SJCRH30 (cell line): ENCODE data around the gene TKFC. TPM values are rescaled to one million over a fixed set of nuclear protein-coding genes. Genes with fewer than 3 reads are reported as not detected.
A peak's percentile ranks its signal among the peaks of the same experiment; 100 is the strongest.

Experiments used
- DNase-seq, 2 experiments: peaks; one replicate each; pipeline ENCODE4 v3.0.0-alpha.2; 2015 to 2020
- H3K27ac ChIP-seq: fragments of 250-450 bp; sonication (Bioruptor Pico); 2 replicates; pipeline ENCODE4 v1.5.1; 2020; ENCODE audit warnings: mild to moderate bottlenecking, moderate library complexity
- H3K27me3 ChIP-seq: fragments of 250-450 bp; sonication (Bioruptor Pico); 2 replicates; pipeline ENCODE4 v1.5.1; 2020; ENCODE audit warnings: mild to moderate bottlenecking, moderate library complexity
- H3K36me3 ChIP-seq: fragments of 250-450 bp; sonication (Bioruptor Pico); 2 replicates; pipeline ENCODE4 v1.5.1; 2020; ENCODE audit warnings: mild to moderate bottlenecking, moderate library complexity
- H3K4me1 ChIP-seq: fragments of 250-450 bp; sonication (Bioruptor Pico); 2 replicates; pipeline ENCODE4 v1.5.1; 2020; ENCODE audit warnings: mild to moderate bottlenecking, moderate library complexity
- H3K4me3 ChIP-seq: fragments of 250-450 bp; sonication (Bioruptor Pico); 2 replicates; pipeline ENCODE4 v1.5.1; 2020; ENCODE audit warnings: mild to moderate bottlenecking, moderate library complexity
- H3K9me3 ChIP-seq: fragments of 250-450 bp; sonication (Bioruptor Pico); replicated peaks from 2 replicates; pipeline ENCODE4 v1.5.1; 2020; ENCODE audit warnings: mild to moderate bottlenecking, moderate library complexity
- total RNA-seq: library from RNA; depleted of rRNA; stranded (reverse); fragments of >200 nt; shearing (Covaris generic); gene quantifications from 2 replicates; pipeline ENCODE4 v1.2.3, GENCODE V29; 2014

The TKFC gene
- total RNA-seq, 1 experiment from 2014 or later, result 17.7 TPM

DNA sequence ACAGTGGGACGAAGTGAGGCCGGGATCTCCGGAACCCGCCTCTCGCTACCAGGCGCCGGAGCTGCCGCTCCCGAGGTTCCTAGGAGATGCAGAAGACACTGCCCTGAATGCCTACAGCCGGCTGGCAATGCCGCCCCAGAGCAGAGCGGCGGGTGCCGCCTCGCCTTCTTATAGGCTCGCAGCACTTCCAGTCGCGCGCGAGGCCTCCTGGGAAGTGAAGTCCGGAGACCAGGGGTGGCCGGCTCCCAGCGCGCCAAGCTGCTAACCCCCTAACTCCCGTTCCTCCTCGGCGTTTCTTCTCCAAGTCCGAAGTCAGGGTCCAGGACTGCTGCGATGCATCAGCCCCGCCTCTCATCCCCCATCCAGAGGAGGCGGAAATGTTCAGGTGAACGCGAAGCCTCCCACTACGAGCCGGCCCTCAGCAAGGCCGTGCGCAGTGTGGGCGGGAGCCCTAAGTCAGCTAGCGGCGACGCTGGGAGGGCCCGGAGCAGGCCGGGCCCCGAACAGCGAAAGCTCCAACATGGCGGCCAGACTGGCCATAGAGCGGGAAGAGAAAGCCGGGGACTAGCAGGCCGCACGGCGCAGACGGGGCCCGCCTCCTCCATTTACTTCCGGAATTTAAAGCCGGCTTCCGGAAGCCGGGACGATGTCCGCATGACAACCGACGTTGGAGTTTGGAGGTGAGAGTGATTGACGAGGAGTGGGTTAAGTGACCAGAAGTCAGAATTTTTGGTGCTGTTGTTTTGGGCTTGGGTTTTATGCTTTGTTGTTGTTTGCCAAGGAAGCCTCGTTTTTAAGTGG is 28.9 kb downstream of the TKFC start, which contains the start of the genes CYB561A3 and TMEM138:
CYB561A3 (minus strand) TSS at position 142 of the 801 bp plus-strand sequence. CDS start 5,169 bp downstream, outside the sequence.
TMEM138 (plus strand) TSS at position 634 of the 801 bp plus-strand sequence. CDS start 2,017 bp downstream, outside the sequence.
- Histone ChIP-seq H3K36me3 (peaks cover 29% of the 10 kb centered on the region), H3K9me3 (no peaks in the 10 kb centered on the region), H3K4me3 (peak within 1 kb of the TSS; percentile 83), H3K4me1 (no peaks in the 10 kb centered on the region), H3K27me3 (no peaks in the 10 kb centered on the region), H3K27ac (peak within 1 kb of the TSS; percentile 98)
- peak; percentile 94 for DNase-seq

DNA sequence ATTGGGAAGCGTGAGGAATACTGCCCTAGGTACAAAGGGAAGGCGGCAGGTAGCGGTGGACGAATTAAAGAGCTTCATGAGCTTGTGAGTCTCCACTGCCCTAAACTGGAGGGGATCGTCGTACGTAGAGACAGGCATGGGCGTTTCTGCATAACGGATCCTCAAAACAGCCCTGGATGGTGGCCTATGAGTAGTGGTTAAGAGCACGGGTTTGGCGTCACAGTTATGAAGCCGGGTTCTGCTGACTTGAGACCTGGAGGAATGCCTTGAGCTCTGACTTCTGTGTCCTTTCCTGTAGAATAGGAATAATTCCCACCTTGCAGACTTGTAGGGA is 29.5 kb downstream of the TKFC start:
- H3K27me3 ChIP-seq, result no peaks in the 10 kb centered on the region
- no peaks in the 10 kb centered on the region for H3K9me3 ChIP-seq
- no peaks in the 10 kb centered on the region for H3K4me1 ChIP-seq
- H3K4me3 ChIP-seq, result peak overlapping the region; percentile 83
- peaks cover 35% of the 10 kb centered on the region for H3K36me3 ChIP-seq
- peak; percentile 22 to 47 for DNase-seq
- peak overlapping the region; percentile 98 for H3K27ac ChIP-seq

DNA sequence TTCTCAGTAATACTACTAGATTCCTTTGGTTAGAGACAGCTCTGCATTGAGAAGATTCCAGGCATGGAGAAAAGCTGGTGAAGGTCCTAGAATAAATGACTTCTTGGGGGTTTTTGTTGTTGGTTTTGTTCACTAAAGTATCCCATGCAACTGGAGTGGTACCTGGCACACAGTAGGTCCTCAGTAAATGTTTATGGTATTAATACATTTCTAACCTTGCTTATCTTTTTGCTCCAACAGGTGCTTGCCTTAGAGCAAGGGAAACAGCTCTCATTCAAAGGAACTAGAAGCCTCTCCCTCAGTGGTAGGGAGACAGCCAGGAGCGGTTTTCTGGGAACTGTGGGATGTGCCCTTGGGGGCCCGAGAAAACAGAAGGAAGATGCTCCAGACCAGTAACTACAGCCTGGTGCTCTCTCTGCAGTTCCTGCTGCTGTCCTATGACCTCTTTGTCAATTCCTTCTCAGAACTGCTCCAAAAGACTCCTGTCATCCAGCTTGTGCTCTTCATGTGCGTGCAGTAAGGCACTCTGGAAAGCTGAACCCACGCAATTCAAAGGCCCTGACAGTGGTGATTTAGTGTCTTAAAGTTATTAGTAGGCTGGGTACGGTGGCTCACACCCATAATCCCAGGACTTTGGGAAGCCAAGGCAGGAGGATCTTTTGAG is 31.1 kb downstream of the TKFC start:
- no peak overlapping the region for H3K4me3 ChIP-seq
- no peak overlapping the region for H3K27ac ChIP-seq
- no peak for DNase-seq
- H3K9me3 ChIP-seq, result no peaks in the 10 kb centered on the region
- H3K27me3 ChIP-seq, result no peaks in the 10 kb centered on the region
- H3K36me3 ChIP-seq, result peaks cover 50% of the 10 kb centered on the region
- H3K4me1 ChIP-seq, result peaks cover 3% of the 10 kb centered on the region; the same call in 1 of the 2 replicates

DNA sequence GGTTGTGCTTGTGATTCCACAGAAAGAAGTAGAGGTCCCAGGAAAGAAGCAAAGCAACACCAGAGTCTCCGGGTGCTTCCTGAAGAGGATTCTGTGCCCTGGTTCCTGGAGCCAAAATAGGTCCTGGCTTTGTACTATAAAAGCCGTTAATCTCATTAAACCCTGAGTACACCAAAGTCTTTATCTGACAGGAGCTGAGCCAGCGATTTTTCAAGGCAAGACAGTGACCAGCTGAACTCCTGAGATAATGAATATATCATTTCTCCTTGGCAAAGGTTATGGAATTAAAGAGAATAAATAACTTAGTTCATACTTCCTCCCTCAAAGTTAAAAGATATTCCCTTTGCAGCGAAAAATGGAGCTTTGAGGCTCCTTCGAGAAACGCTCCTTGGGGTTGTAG is 34.4 kb downstream of the TKFC start:
- Histone ChIP-seq H3K36me3 (peaks cover 57% of the 10 kb centered on the region), H3K27me3 (no peaks in the 10 kb centered on the region), H3K4me1 (peaks cover 13% of the 10 kb centered on the region; the same call in 1 of the 2 replicates), H3K27ac (no peak overlapping the region), H3K9me3 (no peaks in the 10 kb centered on the region; the same call in 1 of the 2 replicates), H3K4me3 (no peak overlapping the region)
- DNase-seq, result no peak

DNA sequence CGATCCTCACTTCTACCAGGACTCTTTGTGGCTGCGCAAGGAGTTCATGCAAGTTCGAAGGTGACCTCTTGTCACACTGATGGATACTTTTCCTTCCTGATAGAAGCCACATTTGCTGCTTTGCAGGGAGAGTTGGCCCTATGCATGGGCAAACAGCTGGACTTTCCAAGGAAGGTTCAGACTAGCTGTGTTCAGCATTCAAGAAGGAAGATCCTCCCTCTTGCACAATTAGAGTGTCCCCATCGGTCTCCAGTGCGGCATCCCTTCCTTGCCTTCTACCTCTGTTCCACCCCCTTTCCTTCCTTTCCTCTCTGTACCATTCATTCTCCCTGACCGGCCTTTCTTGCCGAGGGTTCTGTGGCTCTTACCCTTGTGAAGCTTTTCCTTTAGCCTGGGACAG is 35.6 kb downstream of the TKFC start:
- peaks cover 63% of the 10 kb centered on the region for H3K36me3 ChIP-seq
- no peak overlapping the region; the same call in 1 of the 2 replicates for H3K27ac ChIP-seq
- no peak overlapping the region for H3K4me3 ChIP-seq
- peaks cover 13% of the 10 kb centered on the region; the same call in 1 of the 2 replicates for H3K4me1 ChIP-seq
- H3K9me3 ChIP-seq, result peaks cover 7% of the 10 kb centered on the region
- no peaks in the 10 kb centered on the region for H3K27me3 ChIP-seq
- DNase-seq, result no peak

DNA sequence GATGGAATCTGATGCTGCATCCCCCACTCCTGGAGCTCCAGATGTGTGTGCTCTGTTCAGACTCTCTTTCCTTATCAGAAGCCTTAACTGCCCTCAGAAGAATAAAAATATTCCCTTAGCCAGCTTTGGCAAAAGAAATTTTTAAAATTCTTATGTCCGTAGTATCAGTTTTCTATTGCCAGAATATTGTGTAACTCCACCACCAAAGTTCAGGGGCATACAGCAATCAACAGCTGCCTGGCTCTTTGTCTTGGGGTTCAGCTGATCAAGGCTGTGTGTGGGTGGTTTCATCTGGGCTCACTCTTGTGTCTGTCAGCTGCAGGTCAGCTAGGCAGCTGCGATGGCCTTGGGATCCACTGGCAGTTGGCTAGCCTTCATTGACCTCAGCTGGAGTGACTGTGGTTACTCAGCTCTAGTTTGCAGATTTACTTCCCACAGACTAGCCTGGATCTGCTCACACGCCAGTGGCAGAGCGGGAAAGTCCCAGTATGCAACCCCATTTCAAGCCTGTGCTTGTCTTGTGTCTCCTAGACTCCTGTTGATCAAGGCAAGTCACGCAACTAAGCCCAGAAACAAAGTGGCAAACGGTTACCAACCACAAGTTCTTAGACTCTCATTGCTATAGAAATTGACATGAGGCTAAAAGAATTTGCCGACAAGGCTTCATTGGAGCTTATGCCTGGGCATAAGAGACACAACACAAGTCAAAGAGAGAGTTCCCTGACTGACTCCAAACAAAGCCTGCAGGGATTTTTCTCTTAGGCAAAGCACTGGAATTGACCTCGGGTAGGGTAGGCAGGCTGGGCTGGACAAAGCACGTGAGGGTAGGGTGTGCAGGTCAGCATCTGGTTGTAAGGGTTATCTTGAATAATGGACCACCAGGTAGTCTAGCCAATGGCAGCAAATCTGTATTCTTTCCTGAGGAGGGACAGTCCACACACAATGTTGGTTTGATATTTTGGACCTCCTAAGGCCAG is 36.6 kb downstream of the TKFC start:
- H3K4me3 ChIP-seq, result no peak overlapping the region
- peaks cover 57% of the 10 kb centered on the region for H3K36me3 ChIP-seq
- H3K27ac ChIP-seq, result peak overlapping the region; percentile 37
- H3K27me3 ChIP-seq, result no peaks in the 10 kb centered on the region
- peaks cover 13% of the 10 kb centered on the region; the same call in 1 of the 2 replicates for H3K4me1 ChIP-seq
- peaks cover 7% of the 10 kb centered on the region for H3K9me3 ChIP-seq
- DNase-seq, result peak; percentile 52 to 70

DNA sequence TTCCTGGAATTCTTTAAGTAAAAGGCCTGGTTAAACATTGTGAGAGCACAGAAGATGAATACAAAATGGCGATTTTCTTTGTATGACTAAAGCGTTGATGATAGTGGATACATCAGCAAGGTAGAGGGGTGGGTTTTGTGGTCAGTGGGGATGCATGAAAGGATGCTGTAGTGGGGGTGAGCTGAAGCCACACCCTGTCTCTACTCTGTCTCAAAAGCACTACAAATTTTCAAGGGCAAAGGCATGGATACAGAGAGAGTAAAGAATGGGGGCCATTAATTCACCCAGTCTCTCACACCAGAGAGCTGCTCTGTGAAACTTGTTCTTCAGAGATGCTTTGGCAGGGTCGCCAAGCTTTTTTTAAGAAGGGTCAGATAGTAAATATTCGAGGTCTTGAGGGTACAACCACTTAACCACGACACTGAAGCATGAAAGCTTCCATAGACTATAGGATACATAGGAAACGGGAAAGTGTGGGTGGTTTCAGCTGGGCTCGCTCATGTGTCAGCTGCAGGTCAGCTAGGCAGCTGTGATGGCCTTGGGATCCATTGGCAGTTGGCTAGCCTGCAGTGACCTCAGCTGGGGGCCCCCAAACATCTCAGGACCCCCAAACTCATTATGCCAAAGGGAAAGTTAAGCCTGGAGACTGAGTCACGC is 37.4 kb downstream of the TKFC start:
- Histone ChIP-seq H3K27me3 (no peaks in the 10 kb centered on the region), H3K4me3 (no peak overlapping the region), H3K9me3 (peaks cover 7% of the 10 kb centered on the region), H3K36me3 (peaks cover 55% of the 10 kb centered on the region), H3K27ac (peak overlapping the region; percentile 37), H3K4me1 (peaks cover 13% of the 10 kb centered on the region; the same call in 1 of the 2 replicates)
- peak; percentile 24 to 38 for DNase-seq

DNA sequence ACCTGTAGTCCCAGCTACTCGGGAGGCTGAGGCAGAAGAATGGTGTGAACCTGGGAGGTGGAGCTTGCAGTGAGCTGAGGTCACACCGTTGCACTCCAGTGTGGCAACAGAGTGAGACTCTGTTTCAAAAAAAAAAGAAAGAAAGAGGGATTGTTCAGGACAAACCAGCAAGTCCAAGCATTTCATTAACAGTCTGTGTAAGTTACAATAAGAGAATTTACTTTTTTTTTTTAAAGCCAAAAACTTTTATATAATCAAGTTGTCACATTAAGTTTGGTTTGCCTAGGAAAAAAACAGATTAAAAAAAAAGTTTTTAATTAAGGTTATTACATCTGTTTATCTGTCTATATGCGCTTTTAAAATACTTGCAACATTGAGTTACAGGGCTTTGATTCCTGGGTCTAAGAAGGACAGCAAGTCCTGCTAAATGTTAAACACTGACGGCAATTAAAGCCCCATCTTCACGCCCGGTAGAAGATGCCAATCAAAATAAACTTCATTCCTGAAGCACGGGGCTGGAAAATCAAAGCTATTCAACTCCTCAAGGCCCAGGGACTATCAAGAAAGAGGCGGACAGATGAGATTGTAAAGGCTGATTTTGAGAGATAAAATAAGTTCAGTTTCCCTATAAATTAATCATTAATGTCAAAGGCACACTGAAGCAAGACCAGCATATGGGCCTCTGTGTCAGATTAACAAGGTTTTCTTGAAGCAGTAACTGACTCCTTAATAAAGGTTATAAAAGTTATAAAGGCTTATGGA is 39.8 kb downstream of the TKFC start:
- H3K4me1 ChIP-seq, result peaks cover 13% of the 10 kb centered on the region; the same call in 1 of the 2 replicates
- no peak overlapping the region for H3K4me3 ChIP-seq
- no peak overlapping the region for H3K27ac ChIP-seq
- H3K36me3 ChIP-seq, result peaks cover 35% of the 10 kb centered on the region
- no peaks in the 10 kb centered on the region for H3K27me3 ChIP-seq
- DNase-seq, result no peak
- peaks cover 7% of the 10 kb centered on the region for H3K9me3 ChIP-seq

DNA sequence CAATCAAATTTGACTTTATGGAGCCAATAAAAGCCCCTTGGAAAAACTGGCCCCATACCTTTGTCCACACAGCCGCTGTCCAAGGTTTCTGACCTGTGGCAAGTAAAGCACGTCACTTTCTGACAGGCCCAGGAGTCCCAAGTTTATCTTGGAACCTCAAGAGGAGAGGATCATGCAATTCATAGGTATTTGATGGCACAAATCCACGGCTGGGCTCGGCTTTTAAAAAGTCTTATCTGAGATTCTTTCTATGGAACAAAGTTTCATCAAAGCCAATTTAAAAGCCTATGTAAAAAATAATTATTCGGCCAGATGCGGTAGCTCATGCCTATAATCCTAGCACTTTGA is 42.7 kb downstream of the TKFC start:
- Histone ChIP-seq H3K4me1 (no peaks in the 10 kb centered on the region; the same call in 1 of the 2 replicates), H3K4me3 (no peak overlapping the region), H3K9me3 (peaks cover 7% of the 10 kb centered on the region), H3K36me3 (peaks cover 19% of the 10 kb centered on the region), H3K27ac (no peak overlapping the region), H3K27me3 (no peaks in the 10 kb centered on the region)
- DNase-seq, result no peak

DNA sequence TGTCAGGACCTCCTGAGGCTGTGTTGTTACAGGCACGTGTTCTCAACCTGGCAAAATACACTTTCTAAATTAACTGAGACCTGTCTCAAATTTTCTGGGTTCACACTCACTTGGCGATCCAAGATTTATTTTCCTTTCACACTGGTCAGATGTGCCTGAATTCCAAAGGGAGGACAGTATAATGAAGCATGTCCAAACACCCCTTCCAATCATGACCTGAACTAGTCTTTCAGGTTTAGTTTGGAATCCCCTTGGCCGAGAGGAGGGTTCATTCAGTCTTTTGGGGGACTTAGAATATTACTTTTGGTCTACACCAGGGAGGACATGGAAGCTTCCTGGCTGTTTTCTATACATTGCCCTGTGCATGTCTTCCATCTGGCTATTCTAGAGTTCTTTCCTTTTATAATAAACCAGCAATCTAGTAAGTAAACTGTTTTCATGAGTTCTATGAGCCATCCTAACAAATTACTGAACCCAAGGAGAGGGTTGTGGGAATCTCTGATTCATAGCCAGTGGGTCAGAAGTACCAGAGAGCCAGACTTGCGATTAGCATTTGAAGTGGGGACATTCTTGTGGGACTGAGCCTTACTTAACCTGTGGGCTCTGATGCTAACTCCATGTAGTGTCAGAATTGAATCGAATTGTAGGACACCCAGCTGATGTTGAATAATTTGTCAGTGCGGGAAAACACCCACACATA is 44.6 kb downstream of the TKFC start:
- H3K9me3 ChIP-seq, result peaks cover 7% of the 10 kb centered on the region; the same call in 1 of the 2 replicates
- no peaks in the 10 kb centered on the region for H3K27me3 ChIP-seq
- H3K36me3 ChIP-seq, result peaks cover 16% of the 10 kb centered on the region
- no peaks in the 10 kb centered on the region for H3K4me1 ChIP-seq
- no peak overlapping the region for H3K4me3 ChIP-seq
- no peak for DNase-seq
- no peak overlapping the region for H3K27ac ChIP-seq

DNA sequence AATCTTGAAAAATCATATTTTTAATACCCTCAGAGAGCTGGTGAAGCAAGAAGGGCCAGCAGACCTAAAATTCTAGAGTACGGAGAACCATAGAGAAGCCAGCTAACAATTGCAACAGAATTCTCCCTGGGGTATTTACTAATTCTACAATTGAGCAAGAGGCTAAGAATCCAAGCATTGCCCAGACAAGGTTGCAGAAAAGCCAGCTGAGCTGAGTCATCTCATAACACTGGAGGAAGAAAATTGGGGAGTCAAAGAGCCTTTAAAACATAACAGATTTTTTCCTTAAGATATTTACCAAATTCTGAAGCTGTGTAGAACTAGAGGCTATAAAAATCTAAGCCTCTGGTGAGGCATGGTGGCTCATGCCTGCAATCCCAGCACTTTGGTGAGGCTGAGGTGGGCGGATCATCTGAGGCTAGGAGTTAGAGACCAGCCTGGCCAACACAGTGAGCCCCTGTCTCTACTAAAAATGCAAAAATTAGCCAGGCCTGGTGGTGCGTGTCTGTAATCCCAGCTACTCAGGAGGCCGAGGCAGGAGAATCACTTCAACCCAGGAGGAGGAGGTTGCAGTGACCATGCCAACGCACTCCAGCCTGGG is 45.8 kb downstream of the TKFC start:
- no peaks in the 10 kb centered on the region for H3K4me1 ChIP-seq

DNA sequence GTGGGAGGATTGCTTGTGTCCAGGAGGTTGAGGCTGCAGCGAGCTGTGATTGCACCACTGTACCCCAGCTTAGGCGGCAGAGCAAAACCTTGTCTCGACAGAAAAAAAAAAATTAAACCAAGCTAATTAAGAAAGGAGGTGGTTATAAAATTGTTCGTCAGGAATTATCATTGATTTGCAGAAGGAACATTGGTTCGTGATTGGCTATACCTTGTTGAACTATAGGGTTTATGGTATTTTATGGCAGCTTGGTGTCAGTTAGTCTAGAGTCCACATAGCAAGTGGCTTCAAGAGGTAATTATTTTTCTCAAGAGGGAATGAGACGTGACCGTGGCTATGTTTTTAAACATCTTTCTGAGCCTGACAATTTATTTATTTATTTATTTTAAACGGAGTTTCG is 47.9 kb downstream of the TKFC start:
- Histone ChIP-seq H3K27me3 (no peaks in the 10 kb centered on the region), H3K4me3 (no peak overlapping the region), H3K27ac (no peak overlapping the region), H3K36me3 (peaks cover 3% of the 10 kb centered on the region; the same call in 1 of the 2 replicates), H3K4me1 (no peaks in the 10 kb centered on the region), H3K9me3 (no peaks in the 10 kb centered on the region)
- no peak for DNase-seq

More for the DNA sequence above, 45.8 kb downstream of the TKFC start:
- Histone ChIP-seq H3K27ac (no peak overlapping the region), H3K4me3 (no peak overlapping the region), H3K9me3 (no peaks in the 10 kb centered on the region), H3K27me3 (no peaks in the 10 kb centered on the region), H3K36me3 (peaks cover 7% of the 10 kb centered on the region)
- DNase-seq, result no peak
